Measurements from ENCODE around the gene TWIST2. TPM values are rescaled to one million over a fixed set of nuclear protein-coding genes. Genes with fewer than 3 reads are reported as not detected.

Gene TWIST2
- polyA plus RNA-seq, 1 of the 3 experiments (the other 2 are of a cell fraction) = 19.5 TPM

DNA sequence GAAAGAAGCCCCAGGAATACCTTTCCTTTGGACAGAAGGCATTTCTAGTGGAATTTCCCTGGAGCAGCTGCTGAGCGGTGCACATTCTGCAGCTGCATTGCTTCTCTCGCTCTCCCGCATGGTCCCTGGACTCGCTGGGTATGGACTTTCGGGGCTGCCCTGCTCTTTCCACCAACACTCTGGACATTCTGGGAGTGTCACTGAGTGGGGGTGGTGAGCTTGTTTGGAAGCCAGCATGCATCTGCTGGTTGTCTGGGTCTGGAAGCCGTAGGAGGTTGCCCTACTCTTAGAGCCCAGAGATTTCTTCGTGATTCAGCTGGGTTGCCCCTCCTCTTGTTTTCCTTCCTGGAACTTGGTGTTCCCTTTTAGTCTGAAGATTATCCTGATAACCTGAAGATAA lies 52.6 kb downstream of the TWIST2 start:
- no peak overlapping the region for H3K4me2 ChIP-seq
- H3K4me1 ChIP-seq (ENCODE audit: control insufficient read depth in 1 of 2, insufficient read depth in 2 of 2, low read depth in 1 of 2, low read length in 1 of 2) = peaks cover 0 to 3% of the 10 kb centered on the region in 2 experiments; a peak in 1 of 4 replicates
- H3K27me3 ChIP-seq (ENCODE audit: insufficient read depth) = no peaks in the 10 kb centered on the region
- ChIA-PET POLR2A (no interaction called here), CTCF (no interaction called here)
- H3K36me3 ChIP-seq (replicated peaks in 1 of 2; ENCODE audit: control insufficient read depth in 1 of 2, insufficient read depth in 2 of 2, low read length in 1 of 2) = no peaks in the 10 kb centered on the region
- H3K9ac ChIP-seq = no peak overlapping the region
- TF ChIP-seq FOSL2 (IDR thresholded peaks at IDR 0.05; ENCODE audit: borderline replicate concordance, low read depth) = no peak
- TF ChIP-seq RXRA (IDR thresholded peaks at IDR 0.05; ENCODE audit: borderline replicate concordance, low read depth) = no peak
- no peak for TF ChIP-seq SIN3A (IDR thresholded peaks at IDR 0.05; ENCODE audit: borderline replicate concordance, low read depth, low read length)
- TF ChIP-seq POLR2AphosphoS5 (IDR thresholded peaks at IDR 0.05; ENCODE audit: low read depth, low read length) = no peak
- no peak for TF ChIP-seq GATA2 (CRISPR knock-in tag; IDR thresholded peaks at IDR 0.05)
- no peak for TF ChIP-seq MEF2A (IDR thresholded peaks at IDR 0.05; ENCODE audit: borderline replicate concordance, low read depth)
- TF ChIP-seq JUND (IDR thresholded peaks at IDR 0.05) = no peak
- TF ChIP-seq, protein P1, sequence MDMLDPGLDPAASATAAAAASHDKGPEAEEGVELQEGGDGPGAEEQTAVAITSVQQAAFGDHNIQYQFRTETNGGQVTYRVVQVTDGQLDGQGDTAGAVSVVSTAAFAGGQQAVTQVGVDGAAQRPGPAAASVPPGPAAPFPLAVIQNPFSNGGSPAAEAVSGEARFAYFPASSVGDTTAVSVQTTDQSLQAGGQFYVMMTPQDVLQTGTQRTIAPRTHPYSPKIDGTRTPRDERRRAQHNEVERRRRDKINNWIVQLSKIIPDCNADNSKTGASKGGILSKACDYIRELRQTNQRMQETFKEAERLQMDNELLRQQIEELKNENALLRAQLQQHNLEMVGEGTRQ (IDR thresholded peaks at IDR 0.05; ENCODE audit: borderline replicate concordance, low read depth, low read length) = no peak
- no peak for TF ChIP-seq RCOR1 (IDR thresholded peaks at IDR 0.05; ENCODE audit: low read length)
- no peak for TF ChIP-seq YY1 (IDR thresholded peaks at IDR 0.05; ENCODE audit: low read depth)
- TF ChIP-seq, protein P2, sequence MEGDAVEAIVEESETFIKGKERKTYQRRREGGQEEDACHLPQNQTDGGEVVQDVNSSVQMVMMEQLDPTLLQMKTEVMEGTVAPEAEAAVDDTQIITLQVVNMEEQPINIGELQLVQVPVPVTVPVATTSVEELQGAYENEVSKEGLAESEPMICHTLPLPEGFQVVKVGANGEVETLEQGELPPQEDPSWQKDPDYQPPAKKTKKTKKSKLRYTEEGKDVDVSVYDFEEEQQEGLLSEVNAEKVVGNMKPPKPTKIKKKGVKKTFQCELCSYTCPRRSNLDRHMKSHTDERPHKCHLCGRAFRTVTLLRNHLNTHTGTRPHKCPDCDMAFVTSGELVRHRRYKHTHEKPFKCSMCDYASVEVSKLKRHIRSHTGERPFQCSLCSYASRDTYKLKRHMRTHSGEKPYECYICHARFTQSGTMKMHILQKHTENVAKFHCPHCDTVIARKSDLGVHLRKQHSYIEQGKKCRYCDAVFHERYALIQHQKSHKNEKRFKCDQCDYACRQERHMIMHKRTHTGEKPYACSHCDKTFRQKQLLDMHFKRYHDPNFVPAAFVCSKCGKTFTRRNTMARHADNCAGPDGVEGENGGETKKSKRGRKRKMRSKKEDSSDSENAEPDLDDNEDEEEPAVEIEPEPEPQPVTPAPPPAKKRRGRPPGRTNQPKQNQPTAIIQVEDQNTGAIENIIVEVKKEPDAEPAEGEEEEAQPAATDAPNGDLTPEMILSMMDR (IDR thresholded peaks at IDR 0.05) = no peak
- TF ChIP-seq NRF1 (IDR thresholded peaks at IDR 0.05; ENCODE audit: low read depth, low read length) = no peak
- TF ChIP-seq ELF1 (IDR thresholded peaks at IDR 0.05) = no peak
- H3K27ac ChIP-seq (ENCODE audit: low read depth in 2 of 2, low read length in 1 of 2) = no peak overlapping the region
- H4K20me1 ChIP-seq (ENCODE audit: insufficient read depth) = no peaks in the 10 kb centered on the region
- H3K9me3 ChIP-seq = no peaks in the 10 kb centered on the region
- no peak overlapping the region for H2AFZ ChIP-seq (ENCODE audit: low read depth)
- H3F3A ChIP-seq (replicated peaks; ENCODE audit: insufficient read depth) = no peaks in the 10 kb centered on the region
- H3K4me3 ChIP-seq (ENCODE audit: low read depth in 2 of 2, low read length in 1 of 2) = no peak overlapping the region
- no peak for DNase-seq
- H3K9me2 ChIP-seq = no peaks in the 10 kb centered on the region
- H3K79me2 ChIP-seq (ENCODE audit: insufficient read depth) = no peaks in the 10 kb centered on the region
- 99% methylated on average over 6 of the region's 7 CpGs for WGBS (ENCODE audit: low lambda C conversion rate)

DNA sequence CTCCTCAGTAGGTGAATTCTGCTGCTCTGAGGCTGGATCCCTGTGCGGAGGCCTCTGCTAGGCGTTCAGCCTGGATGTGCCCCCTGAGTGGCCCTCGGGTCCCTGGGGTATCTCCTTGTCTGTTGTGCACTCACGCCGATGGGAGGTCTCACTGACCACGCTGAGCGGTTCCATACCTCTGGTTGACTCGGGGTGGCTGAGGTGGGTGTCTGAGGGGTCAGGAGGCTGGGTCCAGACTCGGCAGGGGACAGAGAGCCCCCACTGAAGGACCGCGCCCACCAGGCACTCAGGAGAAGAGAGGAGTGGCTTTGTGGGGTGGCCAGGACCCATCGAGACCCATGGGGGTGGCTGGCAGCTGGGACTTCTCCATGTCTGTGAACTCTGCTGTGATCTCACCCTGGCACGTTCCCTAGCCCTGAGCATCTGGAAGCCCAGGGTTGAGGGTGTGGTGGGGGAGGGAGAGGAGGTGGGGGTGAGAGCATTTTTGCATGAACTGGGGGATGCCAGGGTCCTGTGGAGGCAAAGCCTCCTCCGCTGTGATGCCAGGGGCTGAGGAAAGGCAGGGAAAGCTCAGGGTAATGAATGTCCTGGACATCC lies 53.7 kb downstream of the TWIST2 start:
- Histone ChIP-seq H3K9me2 (no peaks in the 10 kb centered on the region), H3K4me1 (ENCODE audit: control insufficient read depth in 1 of 2, insufficient read depth in 2 of 2, low read depth in 1 of 2, low read length in 1 of 2) (peaks cover 0 to 3% of the 10 kb centered on the region in 2 experiments; a peak in 1 of 4 replicates), H4K20me1 (ENCODE audit: insufficient read depth) (no peaks in the 10 kb centered on the region), H3K9ac (no peak overlapping the region), H2AFZ (ENCODE audit: low read depth) (no peak overlapping the region), H3K9me3 (no peaks in the 10 kb centered on the region), H3F3A (replicated peaks; ENCODE audit: insufficient read depth) (no peaks in the 10 kb centered on the region), H3K4me3 (ENCODE audit: low read depth in 2 of 2, low read length in 1 of 2) (no peak overlapping the region), H3K79me2 (ENCODE audit: insufficient read depth) (no peaks in the 10 kb centered on the region), H3K4me2 (no peak overlapping the region), H3K27me3 (ENCODE audit: insufficient read depth) (no peaks in the 10 kb centered on the region), H3K36me3 (replicated peaks in 1 of 2; ENCODE audit: control insufficient read depth in 1 of 2, insufficient read depth in 2 of 2, low read length in 1 of 2) (no peaks in the 10 kb centered on the region), H3K27ac (ENCODE audit: low read depth in 2 of 2, low read length in 1 of 2) (no peak overlapping the region)
- TF ChIP-seq, protein P2 (IDR thresholded peaks at IDR 0.05) = no peak
- no peak for TF ChIP-seq GABPA (IDR thresholded peaks at IDR 0.05; ENCODE audit: low read depth)
- TF ChIP-seq SIN3A (IDR thresholded peaks at IDR 0.05; ENCODE audit: borderline replicate concordance, low read depth, low read length) = no peak
- TF ChIP-seq MEF2A (IDR thresholded peaks at IDR 0.05; ENCODE audit: borderline replicate concordance, low read depth) = no peak
- no peak for TF ChIP-seq EP300 (IDR thresholded peaks at IDR 0.05; ENCODE audit: borderline replicate concordance in 1 of 2, low read depth in 1 of 2, low read length in 1 of 2)
- TF ChIP-seq YY1 (IDR thresholded peaks at IDR 0.05; ENCODE audit: low read depth) = no peak
- TF ChIP-seq GATA2 (CRISPR knock-in tag; IDR thresholded peaks at IDR 0.05) = no peak
- TF ChIP-seq, protein P3, sequence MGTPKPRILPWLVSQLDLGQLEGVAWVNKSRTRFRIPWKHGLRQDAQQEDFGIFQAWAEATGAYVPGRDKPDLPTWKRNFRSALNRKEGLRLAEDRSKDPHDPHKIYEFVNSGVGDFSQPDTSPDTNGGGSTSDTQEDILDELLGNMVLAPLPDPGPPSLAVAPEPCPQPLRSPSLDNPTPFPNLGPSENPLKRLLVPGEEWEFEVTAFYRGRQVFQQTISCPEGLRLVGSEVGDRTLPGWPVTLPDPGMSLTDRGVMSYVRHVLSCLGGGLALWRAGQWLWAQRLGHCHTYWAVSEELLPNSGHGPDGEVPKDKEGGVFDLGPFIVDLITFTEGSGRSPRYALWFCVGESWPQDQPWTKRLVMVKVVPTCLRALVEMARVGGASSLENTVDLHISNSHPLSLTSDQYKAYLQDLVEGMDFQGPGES (IDR thresholded peaks at IDR 0.05; ENCODE audit: low read depth, low read length) = no peak
- no peak for TF ChIP-seq RFX5 (IDR thresholded peaks at IDR 0.05; ENCODE audit: low read length)
- no peak for TF ChIP-seq NFIC (IDR thresholded peaks at IDR 0.05; ENCODE audit: borderline replicate concordance)
- TF ChIP-seq POLR2AphosphoS5 (IDR thresholded peaks at IDR 0.05; ENCODE audit: low read depth, low read length) = no peak
- TF ChIP-seq, protein P1 (IDR thresholded peaks at IDR 0.05; ENCODE audit: borderline replicate concordance, low read depth, low read length) = no peak
- TF ChIP-seq JUND (IDR thresholded peaks at IDR 0.05) = no peak
- POLR2A ChIA-PET = no interaction called here
- CTCF ChIA-PET = no interaction called here
- 91% methylated on average over 5 of the region's 14 CpGs for WGBS (ENCODE audit: low lambda C conversion rate)
- DNase-seq = no peak
